Trophoblast cell (in vitro differentiated cells and primary cell): ENCODE results near the gene PAIP2B.
"Not testable (repeated sequence)": the region's sequence is repeated elsewhere in the genome, so short reads cannot be mapped to it uniquely, and the experiment has no call there.

Source experiments
- DNase-seq, 2 donors: peaks; one replicate each; pipeline ENCODE4 v3.0.0-alpha.2; 2016
- H2AFZ ChIP-seq: 2 replicates; pipeline ENCODE4 v1.6.1; 2013; ENCODE audit warnings: low read length, moderate library complexity, mild to moderate bottlenecking; ENCODE audit not compliant: insufficient read depth, poor library complexity
- H2AK5ac ChIP-seq: 2 replicates; pipeline ENCODE4 v1.6.1; 2013; ENCODE audit warnings: mild to moderate bottlenecking, low read length
- H2BK120ac ChIP-seq: 2 replicates; pipeline ENCODE4 v1.6.1; 2013; ENCODE audit warnings: low read length, mild to moderate bottlenecking, moderate library complexity; ENCODE audit not compliant: insufficient read depth, poor library complexity
- H2BK12ac ChIP-seq: 2 replicates; pipeline ENCODE4 v1.6.1; 2013; ENCODE audit warnings: mild to moderate bottlenecking, low read length, moderate library complexity
- H2BK5ac ChIP-seq: 2 replicates; pipeline ENCODE4 v1.6.1; 2013; ENCODE audit warnings: low read length, low read depth, moderate library complexity, mild to moderate bottlenecking; ENCODE audit not compliant: poor library complexity
- H3K14ac ChIP-seq: 2 replicates; pipeline ENCODE4 v1.6.1; 2013; ENCODE audit warnings: mild to moderate bottlenecking, low read length
- H3K18ac ChIP-seq: 2 replicates; pipeline ENCODE4 v1.6.1; 2013; ENCODE audit warnings: mild to moderate bottlenecking, low read length
- H3K23ac ChIP-seq: 2 replicates; pipeline ENCODE4 v1.6.1; 2013; ENCODE audit warnings: low read length
- H3K27ac ChIP-seq: 2 replicates; pipeline ENCODE4 v1.5.1; 2013; ENCODE audit warnings: low read depth, mild to moderate bottlenecking, inconsistent platforms, low read length, moderate library complexity
- H3K27me3 ChIP-seq: 2 replicates; pipeline ENCODE4 v1.6.1; 2013; ENCODE audit warnings: inconsistent platforms, mild to moderate bottlenecking, low read length, moderate library complexity; ENCODE audit not compliant: insufficient read depth
- H3K36me3 ChIP-seq, 2 experiments: 1 replicate in 1 of 2; 2 replicates in 1 of 2; pipeline ENCODE4 v1.6.1; 2013; ENCODE audit warnings: low read length in 2 of 2, mild to moderate bottlenecking in 2 of 2, moderate library complexity in 1 of 2; ENCODE audit not compliant: insufficient read depth in 2 of 2, control insufficient read depth in 1 of 2
- H3K4ac ChIP-seq: 2 replicates; pipeline ENCODE4 v1.6.1; 2013; ENCODE audit warnings: low read depth, mild to moderate bottlenecking, low read length, moderate library complexity
- H3K4me1 ChIP-seq, 2 experiments: 1 replicate in 1 of 2; 2 replicates in 1 of 2; pipeline ENCODE4 v1.6.1; 2013; ENCODE audit warnings: low read length in 2 of 2, mild to moderate bottlenecking in 2 of 2, moderate library complexity in 1 of 2; ENCODE audit not compliant: insufficient read depth in 2 of 2, control insufficient read depth in 1 of 2
- H3K4me2 ChIP-seq: 2 replicates; pipeline ENCODE4 v1.6.1; 2013; ENCODE audit warnings: inconsistent platforms, mild to moderate bottlenecking, low read length, moderate library complexity
- H3K4me3 ChIP-seq: 2 replicates; pipeline ENCODE4 v1.5.1; 2013; ENCODE audit warnings: mild to moderate bottlenecking, low read depth, low read length, inconsistent platforms
- H3K79me1 ChIP-seq: one replicate; pipeline ENCODE4 v1.6.1; 2013; ENCODE audit warnings: low read length
- H3K79me2 ChIP-seq: 2 replicates; pipeline ENCODE4 v1.6.1; 2013; ENCODE audit warnings: low read length, mild to moderate bottlenecking; ENCODE audit not compliant: control insufficient read depth, insufficient read depth, poor library complexity
- H3K9ac ChIP-seq: 2 replicates; pipeline ENCODE4 v1.6.1; 2013; ENCODE audit warnings: mild to moderate bottlenecking, low read length
- H3K9me3 ChIP-seq: 2 replicates; pipeline ENCODE4 v1.6.1; 2013; ENCODE audit warnings: low read depth, mild to moderate bottlenecking, control low read depth, inconsistent platforms, low read length; ENCODE audit not compliant: insufficient read depth
- H4K12ac ChIP-seq: 2 replicates; pipeline ENCODE4 v1.6.1; 2013; ENCODE audit warnings: low read depth, mild to moderate bottlenecking, low read length, moderate library complexity
- H4K8ac ChIP-seq: 2 replicates; pipeline ENCODE4 v1.6.1; 2013; ENCODE audit warnings: low read depth, mild to moderate bottlenecking, low read length, moderate library complexity
- H4K91ac ChIP-seq: one replicate; pipeline ENCODE4 v1.6.1; 2013; ENCODE audit warnings: low read depth, mild to moderate bottlenecking, low read length, moderate library complexity
- WGBS: extraction: QIAGEN DNeasy Blood & Tissue Kit; methylation state at CpG from one replicate; pipeline ENCODE4 v1.1.7; 2013; ENCODE audit warnings: missing lambda C conversion rate; ENCODE audit not compliant: insufficient read length, insufficient coverage; ENCODE audit errors: extremely low coverage; 5-methylcytosine and 5-hydroxymethylcytosine counted together

PAIP2B gene

GRCh38 chr2:71233072-71233471 is 6.2 kb upstream of the PAIP2B start:
- no CpG with 5 or more reads among the region's 7 CpGs for WGBS

GRCh38 chr2:71226096-71226964 is 573 bp downstream of the PAIP2B start:
- Histone ChIP-seq H2AFZ (peak overlapping the region; percentile 99), H3K4me2 (peak overlapping the region; percentile 99), H4K91ac (no peak overlapping the region), H3K4me3 (peak overlapping the region; percentile 80), H2AK5ac (no peak overlapping the region), H3K14ac (peak overlapping the region; percentile 26), H3K27ac (no peak overlapping the region), H3K79me2 (no peaks in the 10 kb centered on the region), H3K23ac (no peak overlapping the region), H3K27me3 (no peaks in the 10 kb centered on the region), H2BK120ac (peak overlapping the region; percentile 27), H3K79me1 (peaks cover 1% of the 10 kb centered on the region), H2BK12ac (no peak overlapping the region), H4K12ac (no peak overlapping the region), H3K18ac (no peak overlapping the region), H3K4me1 (peaks cover 0 to 4% of the 10 kb centered on the region in 2 experiments), H2BK5ac (no peak overlapping the region), H4K8ac (peak overlapping the region; percentile 54), H3K9ac (peak overlapping the region; percentile 71), H3K4ac (peak overlapping the region; percentile 25), H3K9me3 (no peaks in the 10 kb centered on the region), H3K36me3 (no peaks in the 10 kb centered on the region)
- peak in 1 of 2 donors; percentile 44 for DNase-seq
- no CpG with 5 or more reads among the region's 52 CpGs for WGBS

More at GRCh38 chr2:71233072-71233471, 6.2 kb upstream of the PAIP2B start:
- not testable (repeated sequence) for H3K27ac ChIP-seq, H3K4me2 ChIP-seq, H3K27me3 ChIP-seq, H2AFZ ChIP-seq, H3K23ac ChIP-seq, DNase-seq, H3K9ac ChIP-seq, H4K12ac ChIP-seq, H3K14ac ChIP-seq, H3K4ac ChIP-seq, H3K79me2 ChIP-seq, H2BK12ac ChIP-seq, H3K18ac ChIP-seq, H4K91ac ChIP-seq, H3K36me3 ChIP-seq, H4K8ac ChIP-seq, H3K4me1 ChIP-seq, H2BK5ac ChIP-seq, H3K4me3 ChIP-seq, H2BK120ac ChIP-seq, H3K9me3 ChIP-seq, H3K79me1 ChIP-seq, H2AK5ac ChIP-seq

- Histone ChIP-seq H3K27ac (no peak overlapping the region), H3K4me1 (peaks cover 0 to 4% of the 10 kb centered on the region in 2 experiments), H3K27me3 (no peaks in the 10 kb centered on the region), H4K12ac (no peak overlapping the region), H3K36me3 (no peaks in the 10 kb centered on the region), H2BK5ac (no peak overlapping the region), H3K18ac (no peak overlapping the region), H3K9me3 (no peaks in the 10 kb centered on the region), H3K14ac (no peak overlapping the region), H3K4ac (no peak overlapping the region), H2BK120ac (no peak overlapping the region), H4K91ac (no peak overlapping the region), H3K23ac (no peak overlapping the region), H3K4me2 (no peak overlapping the region), H4K8ac (no peak overlapping the region), H3K79me2 (no peaks in the 10 kb centered on the region), H3K4me3 (no peak overlapping the region), H2AFZ (no peak overlapping the region), H3K79me1 (peaks cover 1% of the 10 kb centered on the region), H3K9ac (no peak overlapping the region), H2AK5ac (no peak overlapping the region), H2BK12ac (no peak overlapping the region)
- no peak for DNase-seq
Observed at GRCh38 chr2:71224935-71225334, 2.0 kb downstream of the PAIP2B start.

GRCh38 chr2:71224457-71224856 is 2.4 kb downstream of the PAIP2B start:
- no peak overlapping the region for H3K4ac ChIP-seq
- no peak for DNase-seq
- H3K9me3 ChIP-seq, result no peaks in the 10 kb centered on the region
- no peaks in the 10 kb centered on the region for H3K36me3 ChIP-seq
- peak overlapping the region; percentile 85 for H3K23ac ChIP-seq
- H2BK120ac ChIP-seq, result no peak overlapping the region
- no peak overlapping the region for H4K8ac ChIP-seq
- H3K79me1 ChIP-seq, result peaks cover 1% of the 10 kb centered on the region
- no peak overlapping the region for H3K9ac ChIP-seq
- H3K27me3 ChIP-seq, result no peaks in the 10 kb centered on the region
- H3K79me2 ChIP-seq, result no peaks in the 10 kb centered on the region
- no peak overlapping the region for H4K91ac ChIP-seq
- peaks cover 0 to 4% of the 10 kb centered on the region in 2 experiments for H3K4me1 ChIP-seq
- H4K12ac ChIP-seq, result no peak overlapping the region
- H3K4me2 ChIP-seq, result no peak overlapping the region
- H2BK5ac ChIP-seq, result no peak overlapping the region
- no peak overlapping the region for H3K14ac ChIP-seq
- H3K18ac ChIP-seq, result no peak overlapping the region
- no peak overlapping the region for H2AFZ ChIP-seq
- no peak overlapping the region for H3K27ac ChIP-seq
- H2AK5ac ChIP-seq, result no peak overlapping the region
- no peak overlapping the region for H2BK12ac ChIP-seq
- H3K4me3 ChIP-seq, result no peak overlapping the region
- no CpG with 5 or more reads among the region's 1 CpG for WGBS
